GM13976 (cell line): ENCODE measurements around the gene ABTB1.
"Not testable (repeated sequence)": the region's sequence is repeated elsewhere in the genome, so short reads cannot be mapped to it uniquely, and the experiment has no call there.

Experiments
- DNase-seq: peaks from one replicate; pipeline ENCODE4 v3.0.0; 2012; ENCODE audit warnings: low spot score
- in situ Hi-C: fragments of 300-500 bp; cut with MboI; formaldehyde crosslinking; loops from one replicate; pipeline ENCODE4 v1.12.0; 2022; ENCODE audit warnings: low sequenced_read_pairs, mixed read lengths, inconsistent platforms; ENCODE audit not compliant: unreplicated experiment
- TF ChIP-seq, protein P1 (sequence below): IDR thresholded peaks from 2 replicates; pipeline ENCODE4 v1.5.1; 2012; ENCODE audit warnings: borderline replicate concordance, mild to moderate bottlenecking; ENCODE audit not compliant: insufficient read depth; ENCODE audit errors: extremely low read depth, missing control alignments, control extremely low read depth

Gene ABTB1

DNA sequence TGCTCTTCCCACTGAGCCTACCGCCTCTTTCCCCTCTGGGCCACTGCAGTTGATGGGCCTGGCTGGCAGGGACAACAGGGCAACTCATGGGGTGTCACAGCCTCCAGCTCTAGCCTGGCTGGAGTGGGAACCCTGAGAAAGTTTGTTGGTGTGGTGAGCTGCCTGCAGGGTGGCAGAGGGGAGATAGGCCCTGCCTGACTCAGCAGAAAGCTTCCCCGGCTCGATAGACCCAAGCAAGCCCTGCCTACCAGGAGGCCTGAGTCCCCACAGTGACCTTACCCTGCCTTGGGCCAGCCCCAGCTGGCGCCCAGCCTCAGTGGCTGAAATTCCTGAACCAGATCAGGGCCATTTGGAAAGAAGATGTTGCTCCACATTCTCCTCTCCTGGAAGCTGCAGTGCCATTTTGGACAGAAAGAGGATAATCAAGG is 29.4 kb downstream of the ABTB1 start:
- in situ Hi-C loops, result no loop called here
- DNase-seq, result no peak
- TF ChIP-seq, protein P1, sequence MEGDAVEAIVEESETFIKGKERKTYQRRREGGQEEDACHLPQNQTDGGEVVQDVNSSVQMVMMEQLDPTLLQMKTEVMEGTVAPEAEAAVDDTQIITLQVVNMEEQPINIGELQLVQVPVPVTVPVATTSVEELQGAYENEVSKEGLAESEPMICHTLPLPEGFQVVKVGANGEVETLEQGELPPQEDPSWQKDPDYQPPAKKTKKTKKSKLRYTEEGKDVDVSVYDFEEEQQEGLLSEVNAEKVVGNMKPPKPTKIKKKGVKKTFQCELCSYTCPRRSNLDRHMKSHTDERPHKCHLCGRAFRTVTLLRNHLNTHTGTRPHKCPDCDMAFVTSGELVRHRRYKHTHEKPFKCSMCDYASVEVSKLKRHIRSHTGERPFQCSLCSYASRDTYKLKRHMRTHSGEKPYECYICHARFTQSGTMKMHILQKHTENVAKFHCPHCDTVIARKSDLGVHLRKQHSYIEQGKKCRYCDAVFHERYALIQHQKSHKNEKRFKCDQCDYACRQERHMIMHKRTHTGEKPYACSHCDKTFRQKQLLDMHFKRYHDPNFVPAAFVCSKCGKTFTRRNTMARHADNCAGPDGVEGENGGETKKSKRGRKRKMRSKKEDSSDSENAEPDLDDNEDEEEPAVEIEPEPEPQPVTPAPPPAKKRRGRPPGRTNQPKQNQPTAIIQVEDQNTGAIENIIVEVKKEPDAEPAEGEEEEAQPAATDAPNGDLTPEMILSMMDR, result no peak

DNA sequence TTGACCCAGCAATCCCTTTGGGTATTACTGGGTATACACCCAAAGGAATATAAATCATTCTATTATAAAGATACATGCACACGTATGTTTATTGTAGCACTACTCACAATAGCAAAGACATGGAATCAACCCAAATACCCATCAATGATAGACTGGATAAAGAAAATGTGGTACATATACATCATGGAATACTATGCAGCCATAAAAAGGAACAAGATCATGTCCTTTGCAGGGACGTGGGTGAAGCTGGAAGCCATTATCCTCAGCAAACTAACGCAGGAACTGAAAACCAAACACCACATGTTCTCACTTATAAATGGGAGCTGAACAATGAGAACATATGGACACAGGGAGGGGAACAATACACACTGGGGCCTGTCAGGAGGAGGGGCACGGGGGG is 32.1 kb downstream of the ABTB1 start:
- DNase-seq, in situ Hi-C loops: not testable (repeated sequence)

GRCh38 chr3:127706312-127706711 is 33.6 kb downstream of the ABTB1 start:
- in situ Hi-C loops, result no loop called here
- DNase-seq, result no peak
- TF ChIP-seq, protein P1, result no peak

- no peak for DNase-seq
- TF ChIP-seq, protein P1, result no peak
- in situ Hi-C loops, result no loop called here
Measured at GRCh38 chr3:127706785-127707351, 34.1 kb downstream of the ABTB1 start.

GRCh38 chr3:127707851-127708411 is 35.2 kb downstream of the ABTB1 start:
- in situ Hi-C loops, result no loop called here
- DNase-seq, result no peak
- TF ChIP-seq, protein P1, result no peak

GRCh38 chr3:127708837-127709236 is 36.1 kb downstream of the ABTB1 start:
- in situ Hi-C loops, result no loop called here
- TF ChIP-seq, protein P1, result no peak
- DNase-seq, result no peak

DNA sequence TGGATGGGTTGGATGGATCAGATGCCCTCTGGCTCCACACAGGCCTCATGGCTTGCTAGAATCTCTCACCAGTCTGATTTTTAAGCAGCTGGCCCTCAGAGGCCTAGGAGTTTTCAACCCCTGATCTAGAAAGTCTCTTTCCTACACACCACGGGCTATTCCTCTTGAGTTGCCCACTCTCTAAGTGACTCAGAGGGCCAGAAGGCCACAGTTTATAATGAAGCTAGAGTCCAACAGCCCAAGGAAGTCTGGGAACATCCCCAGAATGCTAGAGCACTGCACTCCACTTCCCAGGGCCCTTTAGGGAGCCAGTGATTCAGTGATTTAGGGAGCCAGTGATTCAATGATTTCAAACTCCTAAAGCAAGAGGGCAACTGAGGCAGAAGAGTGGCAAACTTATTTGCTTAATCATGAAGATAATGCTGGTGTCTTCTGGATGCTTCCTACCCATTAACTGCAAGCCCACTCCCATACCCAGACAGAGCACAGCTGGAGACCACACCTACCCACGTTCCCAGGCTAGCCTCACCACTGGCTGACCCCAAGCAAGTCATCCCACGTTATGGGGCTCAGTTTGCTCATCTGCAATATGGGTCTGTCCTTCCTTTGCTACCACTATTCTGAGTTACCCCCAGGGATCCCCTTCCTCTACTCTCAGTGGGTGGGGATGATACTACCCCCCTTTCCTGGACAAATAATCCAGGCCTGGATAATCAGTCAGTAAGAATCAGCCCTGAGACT is 36.7 kb downstream of the ABTB1 start:
- DNase-seq, result no peak
- in situ Hi-C loops, result no loop called here
- TF ChIP-seq, protein P1, result no peak
